ENCODE data around the gene GARIN5B.

GRCh38 chr19:55347442-55348009, 15.5 kb downstream of the GARIN5B start:
- no peak for TF ChIP-seq CTCF (IDR thresholded peaks at IDR 0.05)
- no peak for TF ChIP-seq EP300 (IDR thresholded peaks at IDR 0.05; ENCODE audit: borderline replicate concordance in 1 of 2, low read depth in 1 of 2, low read length in 1 of 2)
- TF ChIP-seq POLR2AphosphoS5 (IDR thresholded peaks at IDR 0.05; ENCODE audit: low read depth, low read length): no peak
- no peak for TF ChIP-seq SMC3 (IDR thresholded peaks at IDR 0.05; ENCODE audit: low read depth, low read length)
- no peak for TF ChIP-seq TAF1 (IDR thresholded peaks at IDR 0.05; ENCODE audit: borderline replicate concordance, low read depth, low read length)
- no peak for TF ChIP-seq RCOR1 (IDR thresholded peaks at IDR 0.05; ENCODE audit: low read length)
- no peak for TF ChIP-seq USF2 (IDR thresholded peaks at IDR 0.05; ENCODE audit: borderline replicate concordance, low read depth, low read length)
- no peak for TF ChIP-seq FOSL2 (IDR thresholded peaks at IDR 0.05; ENCODE audit: borderline replicate concordance, low read depth)
- no peak for TF ChIP-seq GABPA (IDR thresholded peaks at IDR 0.05; ENCODE audit: low read depth)
- no peak for TF ChIP-seq MXI1 (IDR thresholded peaks at IDR 0.05; ENCODE audit: low read depth, low read length)
- no peak for TF ChIP-seq MAX (IDR thresholded peaks at IDR 0.05; ENCODE audit: low read depth)
- TF ChIP-seq TEAD4 (IDR thresholded peaks at IDR 0.05; ENCODE audit: borderline replicate concordance, insufficient read depth): no peak
- no peak for TF ChIP-seq EZH2phosphoT487 (IDR thresholded peaks at IDR 0.05; ENCODE audit: borderline replicate concordance, low read depth)
- TF ChIP-seq REST (IDR thresholded peaks at IDR 0.05; ENCODE audit: low read depth, low read length): no peak
